Activated naive CD8-positive, alpha-beta T cell (primary cell): Measurements from ENCODE around the gene RPP30.
"Not testable (repeated sequence)": the region's sequence is repeated elsewhere in the genome, so short reads cannot be mapped to it uniquely, and the experiment has no call there.

ENCODE experiments used
- H3K27ac Mint-ChIP-seq: one replicate; pipeline ENCODE4 v1.8.0; 2021; ENCODE audit warnings: mixed read lengths
- H3K27me3 Mint-ChIP-seq: one replicate; pipeline ENCODE4 v1.8.0; 2021; ENCODE audit warnings: mixed read lengths
- H3K36me3 Mint-ChIP-seq: one replicate; pipeline ENCODE4 v1.8.0; 2021; ENCODE audit warnings: mixed read lengths
- H3K4me1 Mint-ChIP-seq: one replicate; pipeline ENCODE4 v1.8.0; 2021; ENCODE audit warnings: low read depth, mixed read lengths
- H3K4me3 Mint-ChIP-seq: one replicate; pipeline ENCODE4 v1.8.0; 2021; ENCODE audit warnings: mild to moderate bottlenecking, mixed read lengths
- H3K9me3 Mint-ChIP-seq: one replicate; pipeline ENCODE4 v1.8.0; 2021; ENCODE audit warnings: low read depth, mixed read lengths

Gene RPP30

DNA sequence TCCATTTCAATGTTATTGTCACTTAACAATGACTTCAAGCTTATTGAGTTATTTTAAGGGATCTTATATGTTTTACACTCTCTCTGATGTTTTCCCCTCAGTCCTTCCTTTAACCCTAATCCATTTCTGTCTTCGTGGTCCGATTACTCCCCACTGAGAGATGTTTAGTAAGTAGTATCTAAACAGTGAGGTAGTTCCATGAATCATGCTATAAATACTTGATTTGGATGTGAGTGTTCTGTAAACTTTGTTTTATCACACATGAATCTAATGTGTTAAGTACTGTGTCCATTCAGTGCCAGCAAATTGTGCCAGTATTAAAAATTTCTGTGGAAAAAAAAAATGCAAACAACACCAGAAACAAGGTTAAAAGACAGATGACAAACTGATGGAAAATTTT, 18.6 kb downstream of the RPP30 start:
- Mint-ChIP-seq H3K9me3 (no peaks in the 10 kb centered on the region), H3K36me3 (peaks cover 9% of the 10 kb centered on the region), H3K27ac (no peak overlapping the region), H3K4me3 (no peak overlapping the region), H3K27me3 (no peaks in the 10 kb centered on the region), H3K4me1 (peaks cover 7% of the 10 kb centered on the region)

DNA sequence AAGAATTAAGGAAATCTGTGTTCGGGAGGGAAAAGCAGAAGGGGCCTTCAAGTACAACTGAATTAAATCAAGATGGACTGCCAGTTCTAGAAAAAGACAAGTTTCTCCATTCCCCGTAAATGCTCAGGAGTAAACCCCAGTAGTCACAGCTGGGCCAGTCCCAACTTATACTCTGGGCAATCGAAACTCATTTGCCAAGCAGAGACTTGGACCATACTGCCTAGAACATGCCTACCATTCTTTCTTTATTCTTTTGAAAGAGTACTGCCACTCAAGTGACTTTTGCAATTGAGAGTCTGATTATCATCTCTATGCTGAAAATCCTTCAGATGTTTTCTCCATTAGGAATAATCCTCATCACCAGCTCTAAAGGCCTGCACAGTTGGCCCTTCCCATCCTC, 21.4 kb downstream of the RPP30 start:
- Mint-ChIP-seq H3K27me3 (no peaks in the 10 kb centered on the region), H3K4me3 (no peak overlapping the region), H3K36me3 (peaks cover 5% of the 10 kb centered on the region), H3K4me1 (peaks cover 19% of the 10 kb centered on the region), H3K9me3 (no peaks in the 10 kb centered on the region), H3K27ac (no peak overlapping the region)

DNA sequence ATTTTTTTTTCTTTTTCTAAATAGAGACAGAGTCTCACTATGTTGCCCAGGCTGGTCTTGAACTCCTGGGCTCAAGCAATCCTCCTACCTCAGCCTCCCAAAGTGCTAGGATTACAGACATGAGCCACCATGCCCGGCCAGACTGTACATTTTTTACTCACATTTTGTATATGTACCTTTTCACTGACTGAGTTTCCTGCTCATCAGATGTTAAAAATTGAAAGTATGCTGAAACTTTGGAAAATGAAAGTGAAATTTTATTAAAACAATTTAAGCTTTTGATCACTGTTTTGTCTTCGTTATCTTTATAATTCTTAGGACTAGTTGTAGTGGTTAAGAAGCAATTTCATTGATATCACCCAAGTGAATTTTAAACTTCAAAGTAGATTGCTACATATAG, 25.1 kb downstream of the RPP30 start:
- H3K4me3 Mint-ChIP-seq, result not testable (repeated sequence)

DNA sequence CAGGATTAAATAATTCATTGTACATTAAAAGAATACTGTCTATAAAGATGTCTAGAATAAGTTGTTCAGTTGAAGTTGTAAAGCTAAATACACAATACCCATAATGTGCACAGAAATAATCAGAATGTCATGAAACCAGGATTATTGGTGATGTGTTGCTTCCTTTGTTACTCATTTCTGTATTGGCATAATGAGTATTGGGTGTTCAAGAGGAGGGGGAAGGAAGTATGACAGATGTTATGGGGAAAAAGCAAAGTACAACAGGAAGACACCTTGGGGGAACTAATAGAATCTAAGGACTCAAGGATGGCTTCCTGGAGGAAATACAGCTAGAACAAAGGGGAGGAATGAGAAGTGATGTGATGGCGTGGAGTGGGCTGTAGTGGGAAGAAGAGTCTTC, 34.2 kb downstream of the RPP30 start:
- Mint-ChIP-seq H3K27ac (peak overlapping the region; percentile 16), H3K4me3 (no peak overlapping the region), H3K4me1 (no peaks in the 10 kb centered on the region), H3K27me3 (no peaks in the 10 kb centered on the region), H3K36me3 (peaks cover 20% of the 10 kb centered on the region), H3K9me3 (peaks cover 5% of the 10 kb centered on the region)

More for the DNA sequence above, 25.1 kb downstream of the RPP30 start:
- H3K4me1 Mint-ChIP-seq, result peaks cover 16% of the 10 kb centered on the region
- peak overlapping the region; percentile 23 for H3K27ac Mint-ChIP-seq
- H3K27me3 Mint-ChIP-seq, H3K36me3 Mint-ChIP-seq, H3K9me3 Mint-ChIP-seq: not testable (repeated sequence)

DNA sequence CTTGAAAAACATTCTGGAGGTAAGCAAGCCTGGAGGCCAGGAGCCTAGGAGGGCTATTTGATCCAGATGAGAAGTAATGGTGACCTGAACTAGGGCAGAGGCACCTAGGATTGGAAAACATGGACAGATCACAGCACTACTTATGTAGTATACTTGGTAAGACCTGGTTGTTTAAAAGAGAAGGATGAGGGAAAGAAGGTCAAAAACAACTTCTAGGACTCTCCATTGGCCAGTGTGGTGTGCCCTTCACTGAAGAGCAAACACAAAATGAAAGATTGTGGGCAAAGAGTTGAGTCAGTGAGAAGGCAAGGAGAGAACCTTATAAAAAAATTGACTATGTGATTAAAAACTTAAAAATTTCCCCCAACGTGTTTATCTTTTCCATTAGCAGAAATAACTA, 34.8 kb downstream of the RPP30 start:
- Mint-ChIP-seq H3K27me3 (no peaks in the 10 kb centered on the region), H3K9me3 (peaks cover 5% of the 10 kb centered on the region), H3K4me1 (peaks cover under 1% of the 10 kb centered on the region), H3K27ac (no peak overlapping the region), H3K36me3 (peaks cover 20% of the 10 kb centered on the region), H3K4me3 (no peak overlapping the region)

DNA sequence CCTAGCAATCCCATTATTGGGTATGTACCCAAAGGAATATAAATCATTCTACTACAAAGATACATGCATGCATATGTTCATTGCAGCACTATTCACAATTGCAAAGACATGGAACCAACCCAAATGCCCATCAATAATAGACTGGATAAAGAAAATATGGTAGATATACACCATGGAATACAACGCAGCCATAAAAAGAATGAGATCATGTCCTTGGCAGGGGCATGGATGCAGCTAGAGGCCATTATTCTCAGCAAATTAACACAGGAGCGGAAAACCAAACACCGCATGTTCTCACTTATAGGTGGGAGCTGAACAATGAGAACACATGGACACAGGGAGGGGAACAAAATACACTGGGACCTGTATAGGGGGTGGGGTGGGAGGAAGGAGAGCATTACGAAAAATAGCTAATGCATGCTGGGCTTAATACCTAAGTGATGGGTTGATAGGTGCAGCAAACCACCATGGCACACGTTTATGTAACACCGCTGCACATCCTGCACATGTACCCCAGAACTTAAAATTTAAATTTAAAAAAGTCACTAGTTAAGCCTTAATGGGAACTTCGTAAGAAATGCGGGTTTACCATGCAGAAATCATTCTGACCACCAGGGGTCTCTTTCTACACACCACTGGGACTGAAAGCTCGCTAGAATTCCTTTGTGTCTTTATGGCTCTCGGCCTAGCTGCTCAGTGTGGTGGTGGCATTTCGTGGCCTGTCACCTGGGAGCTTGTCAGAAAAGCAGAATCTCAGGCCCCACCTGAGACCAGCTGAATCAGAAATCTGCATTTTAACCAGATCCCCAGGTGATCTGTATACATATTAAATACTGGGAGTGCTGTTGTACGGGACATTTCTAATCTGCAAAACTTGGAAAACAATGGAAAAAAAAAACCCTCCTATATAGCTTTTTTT, 39.6 kb downstream of the RPP30 start:
- H3K9me3 Mint-ChIP-seq, result peaks cover 5% of the 10 kb centered on the region
- no peak overlapping the region for H3K4me3 Mint-ChIP-seq
- H3K4me1 Mint-ChIP-seq, result peaks cover 2% of the 10 kb centered on the region
- peaks cover 6% of the 10 kb centered on the region for H3K36me3 Mint-ChIP-seq
- no peak overlapping the region for H3K27ac Mint-ChIP-seq
- H3K27me3 Mint-ChIP-seq, result no peaks in the 10 kb centered on the region

DNA sequence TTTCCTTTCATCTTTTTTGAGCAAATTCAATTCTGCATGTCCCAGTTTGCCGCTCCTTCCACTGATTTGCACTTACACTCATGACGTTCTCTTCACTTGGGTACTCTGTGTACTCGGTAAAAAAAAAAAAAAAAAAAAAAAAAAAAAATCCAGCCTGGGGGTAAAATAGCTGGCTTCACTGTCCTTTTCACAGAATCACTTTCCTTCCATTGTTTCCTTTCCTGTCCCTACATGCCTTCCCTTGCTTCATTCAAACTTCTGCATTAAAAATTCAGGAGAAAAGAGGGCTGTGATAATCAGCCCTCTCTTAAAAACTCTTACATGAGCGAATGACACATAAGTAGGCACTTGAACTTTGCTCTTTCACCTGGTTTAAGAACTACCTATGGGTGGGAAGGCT, 40.4 kb downstream of the RPP30 start:
- Mint-ChIP-seq H3K4me3 (no peak overlapping the region), H3K9me3 (peaks cover 5% of the 10 kb centered on the region), H3K27ac (no peak overlapping the region), H3K36me3 (peaks cover 8% of the 10 kb centered on the region), H3K4me1 (peaks cover 2% of the 10 kb centered on the region), H3K27me3 (peaks cover 1% of the 10 kb centered on the region)

DNA sequence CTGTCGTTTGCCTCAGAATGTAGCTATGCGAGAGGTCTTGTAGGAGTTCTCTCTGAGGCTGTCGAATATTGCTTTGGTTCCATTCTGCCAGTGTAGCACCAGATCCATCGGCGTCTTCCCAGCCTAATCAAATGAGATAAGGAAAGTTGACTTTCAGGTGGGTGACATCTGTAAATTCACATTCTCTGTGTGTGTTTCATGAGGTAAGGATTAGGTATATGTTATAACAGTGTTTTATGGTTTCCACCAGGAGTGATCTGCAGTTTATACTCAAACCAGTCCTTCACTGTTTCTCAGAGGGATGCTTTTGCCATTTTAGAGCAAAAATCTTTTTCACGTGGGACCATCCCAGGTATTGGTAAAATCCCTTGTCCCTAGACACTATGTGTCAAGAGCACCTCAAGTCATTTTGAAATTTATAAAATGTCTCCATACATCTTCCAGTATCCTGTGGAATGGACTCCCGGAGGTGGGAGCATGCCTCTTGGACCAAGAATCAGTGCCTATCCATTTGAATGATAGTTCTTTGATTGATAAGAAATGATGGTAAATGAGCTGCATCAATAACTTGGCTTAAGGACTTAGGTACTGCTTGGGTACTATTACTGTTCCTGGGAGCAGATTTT, 41.2 kb downstream of the RPP30 start:
- H3K4me3 Mint-ChIP-seq, result no peak overlapping the region
- peaks cover 4% of the 10 kb centered on the region for H3K36me3 Mint-ChIP-seq
- peaks cover 2% of the 10 kb centered on the region for H3K4me1 Mint-ChIP-seq
- peaks cover 5% of the 10 kb centered on the region for H3K9me3 Mint-ChIP-seq
- H3K27me3 Mint-ChIP-seq, result peaks cover 1% of the 10 kb centered on the region
- no peak overlapping the region for H3K27ac Mint-ChIP-seq

DNA sequence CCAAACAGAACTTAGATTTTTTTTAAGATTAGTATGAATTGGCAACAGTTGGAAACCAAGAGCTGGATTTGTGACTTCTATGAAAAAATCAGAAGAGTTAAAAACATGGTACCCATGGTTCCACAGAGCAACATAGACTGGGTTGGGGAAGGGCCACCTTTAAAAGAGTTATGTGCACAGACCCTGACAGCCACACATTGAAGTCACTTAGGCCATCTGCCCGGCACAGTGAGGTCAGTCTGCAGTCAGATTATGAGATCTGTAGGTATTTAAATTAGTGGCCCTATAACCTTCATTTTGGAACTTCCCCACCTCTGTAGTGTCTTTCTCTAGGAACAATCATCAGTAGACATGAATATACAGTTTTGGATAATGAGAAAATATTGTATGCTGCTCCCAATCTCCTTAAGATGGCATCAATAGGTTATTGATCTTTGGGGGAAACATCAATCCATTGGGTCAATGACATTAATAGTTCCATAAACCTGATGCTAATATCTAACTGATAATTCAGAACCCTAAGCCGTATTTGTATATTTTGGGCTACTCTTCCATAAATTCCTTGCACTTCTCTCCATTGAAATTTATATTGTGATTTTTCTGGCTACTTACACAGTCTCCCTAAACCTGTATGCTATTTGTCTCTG, 42.1 kb downstream of the RPP30 start:
- H3K36me3 Mint-ChIP-seq, result peaks cover 4% of the 10 kb centered on the region
- H3K9me3 Mint-ChIP-seq, result peaks cover 5% of the 10 kb centered on the region
- H3K27ac Mint-ChIP-seq, result no peak overlapping the region
- H3K4me3 Mint-ChIP-seq, result no peak overlapping the region
- H3K27me3 Mint-ChIP-seq, result peaks cover 1% of the 10 kb centered on the region
- H3K4me1 Mint-ChIP-seq, result peaks cover 2% of the 10 kb centered on the region

DNA sequence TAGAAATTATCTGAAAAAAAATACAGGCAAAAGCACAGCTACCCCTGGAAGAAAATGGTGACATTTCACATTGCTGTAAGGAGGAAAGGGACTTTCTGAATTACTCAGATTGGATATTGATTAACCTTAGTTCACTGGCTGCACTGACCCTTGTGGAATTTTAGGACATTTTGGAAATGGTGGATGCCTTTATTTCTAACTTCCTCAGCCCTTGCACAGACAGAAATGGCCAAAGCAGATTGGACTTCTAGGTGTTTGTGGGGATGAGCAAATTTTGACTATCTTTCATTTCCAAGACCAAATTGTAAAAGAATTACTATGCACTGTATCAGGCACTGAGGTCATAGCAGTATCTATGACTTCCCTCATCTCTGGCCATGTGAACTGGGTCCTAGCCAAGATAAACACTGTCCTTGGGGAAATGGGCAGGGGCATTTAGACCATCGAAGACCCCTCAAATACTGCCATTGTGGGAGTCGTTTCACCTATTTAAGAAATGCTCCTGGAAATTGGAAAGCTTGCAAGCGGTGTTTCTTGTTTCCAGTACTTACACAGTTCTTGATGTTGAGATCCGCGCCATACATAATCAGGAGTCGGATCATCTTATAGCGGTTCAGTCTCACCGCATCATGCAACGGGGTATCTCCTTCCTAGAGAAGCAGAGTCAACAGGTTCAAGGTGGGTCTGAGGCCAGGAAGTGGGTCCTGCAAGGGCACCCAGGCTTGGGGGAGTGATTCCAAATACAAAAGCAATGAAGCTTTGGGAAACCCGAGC, 43.4 kb downstream of the RPP30 start:
- H3K27me3 Mint-ChIP-seq, result peaks cover 1% of the 10 kb centered on the region
- peaks cover 2% of the 10 kb centered on the region for H3K36me3 Mint-ChIP-seq
- peaks cover 2% of the 10 kb centered on the region for H3K4me1 Mint-ChIP-seq
- no peak overlapping the region for H3K4me3 Mint-ChIP-seq
- H3K27ac Mint-ChIP-seq, result no peak overlapping the region
- no peaks in the 10 kb centered on the region for H3K9me3 Mint-ChIP-seq

DNA sequence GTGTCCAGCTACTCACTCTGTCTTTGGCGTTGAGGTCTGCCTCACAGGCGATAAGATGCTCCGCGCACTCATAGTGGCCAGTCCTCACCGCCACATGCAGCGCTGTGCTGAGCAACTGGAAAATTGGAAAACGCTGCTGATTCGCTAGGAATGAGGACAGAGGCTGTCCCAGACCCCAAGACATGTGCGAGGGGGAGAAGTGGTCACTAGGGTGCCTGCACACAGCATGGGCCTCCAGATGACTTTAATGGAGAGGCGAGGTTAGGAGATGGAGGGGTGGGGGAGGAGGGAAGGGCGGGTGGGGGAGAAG, 43.9 kb downstream of the RPP30 start:
- Mint-ChIP-seq H3K27me3 (peaks cover 1% of the 10 kb centered on the region), H3K4me1 (peaks cover 2% of the 10 kb centered on the region), H3K4me3 (no peak overlapping the region), H3K27ac (no peak overlapping the region), H3K9me3 (no peaks in the 10 kb centered on the region), H3K36me3 (peaks cover 2% of the 10 kb centered on the region)

DNA sequence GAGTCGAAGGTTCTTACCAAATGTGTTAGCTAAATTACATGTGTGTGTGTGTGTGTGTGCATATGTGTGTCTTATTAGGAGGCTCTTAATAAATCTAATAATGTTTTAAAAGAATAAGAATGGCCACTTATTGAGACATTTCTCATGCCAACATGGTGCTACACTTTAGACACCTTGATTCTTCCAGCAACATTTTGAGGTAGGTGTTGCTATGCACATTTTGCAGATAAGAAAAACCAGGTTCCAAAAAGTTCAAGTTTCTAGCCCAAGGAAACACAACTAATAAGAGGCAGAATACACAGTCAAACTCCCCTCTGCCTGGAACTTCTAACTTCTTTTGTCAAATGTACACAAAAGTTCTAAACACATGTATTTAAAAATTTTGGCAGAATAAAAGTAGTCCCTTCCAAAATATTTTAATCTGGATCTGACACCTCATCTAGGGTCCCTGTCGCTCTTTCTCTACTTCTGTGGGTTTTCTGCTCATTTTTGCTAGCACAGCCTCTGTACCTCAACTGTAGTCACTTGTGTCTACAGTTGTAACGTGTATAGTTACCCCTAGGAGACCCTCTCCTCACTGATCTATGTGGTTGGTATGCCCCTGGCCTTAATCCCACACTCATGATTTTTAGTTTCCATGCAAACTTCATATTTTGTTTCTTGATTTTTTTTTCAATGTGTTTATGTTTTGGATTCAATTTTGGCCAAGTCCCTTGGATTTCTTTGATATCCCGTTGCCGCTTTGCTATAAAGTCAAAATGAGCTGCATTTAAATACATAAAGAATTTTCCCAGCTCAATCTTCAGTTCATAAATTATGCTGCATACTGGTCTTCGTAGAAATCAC, 44.8 kb downstream of the RPP30 start:
- no peaks in the 10 kb centered on the region for H3K9me3 Mint-ChIP-seq
- H3K4me1 Mint-ChIP-seq, result peaks cover 2% of the 10 kb centered on the region
- H3K27ac Mint-ChIP-seq, result no peak overlapping the region
- H3K36me3 Mint-ChIP-seq, result peaks cover 2% of the 10 kb centered on the region
- no peak overlapping the region for H3K4me3 Mint-ChIP-seq
- H3K27me3 Mint-ChIP-seq, result peaks cover 3% of the 10 kb centered on the region

DNA sequence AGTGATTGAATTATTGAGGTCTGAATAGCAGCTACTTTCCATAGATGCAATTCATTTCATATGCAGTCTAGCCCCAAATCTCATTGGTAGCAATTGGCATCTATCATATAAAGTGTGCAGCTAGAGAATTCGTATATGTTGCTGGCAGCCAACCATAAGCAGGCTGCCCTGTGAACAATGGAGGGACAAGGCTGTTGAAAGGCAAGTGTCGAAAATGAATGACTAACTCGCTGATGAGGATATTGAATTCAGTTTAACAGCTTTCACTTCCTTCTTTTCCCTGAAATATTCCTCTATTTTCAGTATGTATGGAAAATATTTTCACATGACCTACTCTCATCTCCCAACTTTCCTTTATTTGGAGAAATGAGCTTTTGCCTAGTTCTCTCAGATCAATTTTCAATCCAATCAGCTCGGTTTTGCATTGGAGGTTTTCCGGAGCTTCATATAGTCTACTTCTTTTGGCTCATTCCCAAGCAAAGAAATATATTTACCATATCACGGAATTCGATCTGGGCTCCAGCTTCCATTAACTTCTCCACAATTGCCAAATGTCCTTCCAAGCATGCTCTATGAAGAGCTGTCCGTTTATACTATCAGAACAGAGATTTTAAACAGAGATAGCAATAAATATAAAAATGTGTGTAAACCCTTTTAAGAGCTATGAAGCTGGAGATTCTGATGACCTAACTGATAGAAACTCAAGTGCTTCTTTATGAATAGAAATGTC, 45.6 kb downstream of the RPP30 start:
- H3K27ac Mint-ChIP-seq, result no peak overlapping the region
- H3K36me3 Mint-ChIP-seq, result peaks cover 2% of the 10 kb centered on the region

DNA sequence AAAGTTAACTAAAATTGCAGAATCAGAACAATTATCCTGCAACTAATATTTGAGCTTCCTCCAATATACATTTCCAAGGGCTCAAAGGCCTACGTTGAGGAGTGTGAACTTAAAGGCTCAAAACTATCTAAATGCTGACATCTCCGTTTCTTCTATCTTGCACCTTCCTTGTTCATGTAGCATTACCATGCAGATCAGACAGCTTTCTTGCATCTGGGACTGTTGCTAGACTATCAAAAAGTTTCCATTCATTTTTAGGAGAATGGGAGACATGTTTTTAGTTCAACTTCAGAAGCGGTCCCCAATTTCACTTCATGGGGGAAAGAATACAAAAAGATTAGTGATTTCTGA, 46.2 kb downstream of the RPP30 start:
- peaks cover 6% of the 10 kb centered on the region for H3K27me3 Mint-ChIP-seq
- no peak overlapping the region for H3K4me3 Mint-ChIP-seq
- H3K36me3 Mint-ChIP-seq, result peaks cover 2% of the 10 kb centered on the region

More for the DNA sequence above, 45.6 kb downstream of the RPP30 start:
- peaks cover 3% of the 10 kb centered on the region for H3K27me3 Mint-ChIP-seq
- H3K4me3 Mint-ChIP-seq, result no peak overlapping the region
- H3K4me1 Mint-ChIP-seq, result no peaks in the 10 kb centered on the region
- H3K9me3 Mint-ChIP-seq, result no peaks in the 10 kb centered on the region

More for the DNA sequence above, 46.2 kb downstream of the RPP30 start:
- Mint-ChIP-seq H3K9me3 (no peaks in the 10 kb centered on the region), H3K4me1 (no peaks in the 10 kb centered on the region), H3K27ac (no peak overlapping the region)
